ENCODE data around the gene NDFIP2.
A peak's percentile ranks its signal among the peaks of the same experiment; 100 is the strongest.

NDFIP2 gene

GRCh38 chr13:79497064-79497463, 16.1 kb downstream of the NDFIP2 start:
- no peak for DNase-seq

GRCh38 chr13:79497852-79498251, 16.9 kb downstream of the NDFIP2 start:
- DNase-seq: no peak

- no peak for DNase-seq
Observed at GRCh38 chr13:79500829-79501228, 19.9 kb downstream of the NDFIP2 start.

- no peak for DNase-seq
Observed at GRCh38 chr13:79501538-79502232, 20.7 kb downstream of the NDFIP2 start.

GRCh38 chr13:79502859-79503468, 22.0 kb downstream of the NDFIP2 start:
- DNase-seq: no peak

- DNase-seq: no peak
Observed at GRCh38 chr13:79503473-79504017, 22.6 kb downstream of the NDFIP2 start.

- no peak for DNase-seq
Observed at GRCh38 chr13:79508224-79508961, 27.4 kb downstream of the NDFIP2 start.

- DNase-seq: no peak
Observed at GRCh38 chr13:79511611-79512010, 30.7 kb downstream of the NDFIP2 start.

GRCh38 chr13:79512950-79513349, 32.0 kb downstream of the NDFIP2 start:
- DNase-seq: no peak

- no peak for DNase-seq
Observed at GRCh38 chr13:79516595-79516994, 35.6 kb downstream of the NDFIP2 start.

- no peak for DNase-seq
Observed at GRCh38 chr13:79519255-79519654, 38.3 kb downstream of the NDFIP2 start.

GRCh38 chr13:79522583-79522982, 41.6 kb downstream of the NDFIP2 start:
- no peak for DNase-seq

GRCh38 chr13:79525064-79525857, 44.3 kb downstream of the NDFIP2 start:
- DNase-seq: no peak

GRCh38 chr13:79527698-79528097, 46.7 kb downstream of the NDFIP2 start:
- no peak for DNase-seq

- DNase-seq: no peak
Observed at GRCh38 chr13:79528356-79528755, 47.4 kb downstream of the NDFIP2 start.

- no peak for DNase-seq
Observed at GRCh38 chr13:79528759-79529191, 47.8 kb downstream of the NDFIP2 start.

GRCh38 chr13:79529817-79530216, 48.9 kb downstream of the NDFIP2 start:
- no peak for DNase-seq

- DNase-seq: peak in 2 of 14 donors; percentile 1 to 7
Observed at GRCh38 chr13:79530270-79530669, 49.3 kb downstream of the NDFIP2 start.

- DNase-seq: no peak
Observed at GRCh38 chr13:79531542-79532254, 50.7 kb downstream of the NDFIP2 start.

GRCh38 chr13:79532576-79532975, 51.6 kb downstream of the NDFIP2 start:
- no peak for DNase-seq

GRCh38 chr13:79533781-79534400, 52.9 kb downstream of the NDFIP2 start:
- DNase-seq: no peak

All from C1 segment of cervical spinal cord (tissue), 14 donors.